Astrocyte of the spinal cord (primary cell): ENCODE measurements around the gene SLC26A3.

Experiments
- DNase-seq: peaks from one replicate; pipeline ENCODE4 v3.0.0; 2011; ENCODE audit warnings: low read depth, low spot score
- H3K4me3 ChIP-seq: 2 replicates; pipeline ENCODE4 v1.5.1; 2011; ENCODE audit warnings: low read depth, mild to moderate bottlenecking, low read length, moderate library complexity
- in situ Hi-C: cut with HindIII; loops from 2 replicates; pipeline ENCODE4 v1.10.0; 2017; ENCODE audit warnings: low sequenced_read_pairs
- TF ChIP-seq, protein P1 (sequence below): IDR thresholded peaks from 2 replicates; pipeline ENCODE4 v1.5.1; 2012; ENCODE audit warnings: low read depth, mild to moderate bottlenecking, low read length, inconsistent platforms

SLC26A3 gene

DNA sequence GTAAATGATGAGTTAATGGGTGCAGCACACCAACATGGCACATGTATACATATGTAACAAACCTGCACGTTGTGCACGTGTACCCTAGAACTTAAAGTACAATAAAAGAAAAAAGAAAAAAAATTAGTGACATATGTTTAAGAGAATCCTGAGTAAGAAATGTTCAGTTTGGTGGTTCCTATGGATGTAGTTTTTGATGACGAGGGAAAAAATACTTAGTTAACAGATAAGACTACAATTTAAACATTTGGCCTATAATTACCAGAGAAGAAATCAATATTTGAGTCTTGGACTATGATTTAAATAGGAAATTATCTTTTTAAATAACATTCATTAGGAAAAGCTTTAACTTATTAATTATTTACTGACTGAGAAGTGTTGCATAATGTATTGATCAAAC is 39.2 kb upstream of the SLC26A3 start:
- H3K4me3 ChIP-seq: no peak overlapping the region
- in situ Hi-C loops: no loop called here
- TF ChIP-seq, protein P1, sequence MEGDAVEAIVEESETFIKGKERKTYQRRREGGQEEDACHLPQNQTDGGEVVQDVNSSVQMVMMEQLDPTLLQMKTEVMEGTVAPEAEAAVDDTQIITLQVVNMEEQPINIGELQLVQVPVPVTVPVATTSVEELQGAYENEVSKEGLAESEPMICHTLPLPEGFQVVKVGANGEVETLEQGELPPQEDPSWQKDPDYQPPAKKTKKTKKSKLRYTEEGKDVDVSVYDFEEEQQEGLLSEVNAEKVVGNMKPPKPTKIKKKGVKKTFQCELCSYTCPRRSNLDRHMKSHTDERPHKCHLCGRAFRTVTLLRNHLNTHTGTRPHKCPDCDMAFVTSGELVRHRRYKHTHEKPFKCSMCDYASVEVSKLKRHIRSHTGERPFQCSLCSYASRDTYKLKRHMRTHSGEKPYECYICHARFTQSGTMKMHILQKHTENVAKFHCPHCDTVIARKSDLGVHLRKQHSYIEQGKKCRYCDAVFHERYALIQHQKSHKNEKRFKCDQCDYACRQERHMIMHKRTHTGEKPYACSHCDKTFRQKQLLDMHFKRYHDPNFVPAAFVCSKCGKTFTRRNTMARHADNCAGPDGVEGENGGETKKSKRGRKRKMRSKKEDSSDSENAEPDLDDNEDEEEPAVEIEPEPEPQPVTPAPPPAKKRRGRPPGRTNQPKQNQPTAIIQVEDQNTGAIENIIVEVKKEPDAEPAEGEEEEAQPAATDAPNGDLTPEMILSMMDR: no peak
- no peak for DNase-seq

- in situ Hi-C loops: no loop called here
- no peak for DNase-seq
- TF ChIP-seq, protein P1: no peak
Observed at GRCh38 chr7:107838816-107839565, 36.0 kb upstream of the SLC26A3 start.

DNA sequence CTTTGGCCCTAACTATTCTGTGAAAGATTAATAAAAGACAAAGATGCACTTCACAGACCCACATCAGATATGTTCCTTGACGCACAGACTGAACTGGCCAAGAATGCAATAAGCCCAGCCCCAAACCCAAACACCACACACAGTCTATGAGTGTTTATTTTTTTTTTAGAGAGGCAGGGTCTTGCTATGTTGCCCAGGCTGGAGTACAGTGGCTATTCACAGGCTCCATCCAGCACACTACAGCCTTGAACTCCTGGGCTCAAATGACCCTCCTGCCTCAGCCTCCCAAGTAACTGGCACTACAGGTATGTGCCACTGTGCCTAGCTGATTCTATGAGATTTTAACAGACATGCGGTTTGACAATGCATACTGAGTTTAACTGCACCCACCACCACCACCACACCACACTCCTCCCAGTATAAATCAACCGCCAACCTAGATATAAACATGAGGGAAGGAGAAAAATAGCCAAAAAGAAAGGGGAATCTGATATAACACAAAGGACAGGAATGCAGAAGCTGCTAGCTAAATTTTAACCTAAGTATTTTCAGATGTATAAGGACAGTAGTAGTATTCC is 35.1 kb upstream of the SLC26A3 start:
- in situ Hi-C loops: no loop called here
- no peak overlapping the region for H3K4me3 ChIP-seq
- DNase-seq: no peak
- TF ChIP-seq, protein P1: no peak

More at GRCh38 chr7:107838816-107839565, 36.0 kb upstream of the SLC26A3 start:
- H3K4me3 ChIP-seq: no peak overlapping the region

DNA sequence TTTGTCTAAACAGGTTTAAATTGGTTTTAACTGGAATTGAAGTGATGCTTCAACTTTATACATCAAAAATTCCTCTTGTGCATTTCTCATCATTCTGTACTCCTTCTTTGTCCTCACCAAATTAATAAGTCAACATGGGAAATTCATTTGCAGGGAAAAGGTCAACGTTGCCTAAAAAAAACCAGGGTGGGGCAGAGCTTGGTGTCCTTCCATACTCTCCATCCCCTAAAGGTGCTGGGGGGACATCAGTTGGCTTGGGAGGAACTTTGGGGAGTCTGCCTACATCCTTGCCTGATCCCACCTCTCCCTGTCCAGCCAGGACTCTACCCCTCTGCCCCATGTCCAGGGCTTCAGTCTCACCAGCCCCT is 34.1 kb upstream of the SLC26A3 start:
- in situ Hi-C loops: no loop called here
- no peak for DNase-seq
- TF ChIP-seq, protein P1: no peak
- H3K4me3 ChIP-seq: no peak overlapping the region

DNA sequence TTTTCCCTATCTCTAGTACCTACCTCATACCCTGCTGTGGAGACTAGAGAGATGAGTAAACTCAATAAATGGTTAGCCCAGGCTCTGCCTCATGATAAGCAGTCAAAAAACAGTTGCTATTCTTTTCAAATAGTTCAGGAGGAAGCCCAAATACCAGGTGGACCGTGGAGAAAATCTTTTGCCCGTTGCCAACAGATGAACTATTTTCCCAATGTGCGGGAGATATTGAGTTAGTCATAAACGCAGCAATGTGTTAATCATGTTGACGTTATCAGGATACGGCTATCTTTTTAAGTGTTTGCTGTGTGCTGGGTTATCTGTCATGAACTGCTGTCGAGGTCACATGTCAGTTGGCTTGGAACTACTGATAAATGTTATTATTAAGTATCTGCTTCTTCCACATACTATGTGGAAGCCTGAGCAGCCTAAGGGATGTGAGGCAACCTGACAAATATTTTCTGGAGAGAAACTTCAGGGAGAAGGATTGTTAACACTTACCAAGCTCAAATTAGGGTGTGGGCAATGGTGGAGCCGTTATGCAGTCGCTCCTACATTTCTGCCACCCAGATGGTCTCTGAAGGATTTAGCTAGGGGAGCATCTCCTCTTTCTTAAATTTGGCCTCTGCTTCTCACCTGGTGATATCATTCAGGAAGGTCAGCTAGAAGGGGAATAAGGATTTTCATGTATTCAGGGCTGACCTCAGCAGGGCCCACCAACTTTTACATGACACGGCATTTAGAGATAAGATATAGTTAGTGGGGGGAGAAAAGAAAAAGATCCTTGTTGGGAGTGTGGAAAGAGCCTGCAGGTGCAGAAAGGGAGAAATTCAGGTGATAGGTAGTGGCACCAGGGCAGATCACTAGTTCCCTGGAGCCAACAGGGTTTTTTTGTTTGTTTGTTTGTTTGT is 33.5 kb upstream of the SLC26A3 start:
- in situ Hi-C loops: no loop called here
- no peak overlapping the region for H3K4me3 ChIP-seq
- no peak for DNase-seq
- TF ChIP-seq, protein P1: no peak

- TF ChIP-seq, protein P1: no peak
- in situ Hi-C loops: no loop called here
- no peak for DNase-seq
Observed at GRCh38 chr7:107834401-107834800, 31.4 kb upstream of the SLC26A3 start.

More at GRCh38 chr7:107834401-107834800, 31.4 kb upstream of the SLC26A3 start:
- no peak overlapping the region for H3K4me3 ChIP-seq
